Natural killer cell (primary cell): ENCODE measurements around the gene DOCK8. TPM values are rescaled to one million over a fixed set of nuclear protein-coding genes. Genes with fewer than 3 reads are reported as not detected.

ENCODE experiments used
- ATAC-seq, 3 donors: fragments of 150-1000 bp in 2 of 3; fragments of 200-7000 bp in 1 of 3; cut with Tn5 transposase; 1 replicate in 1 of 3; 2 replicates in 2 of 3; pipeline ENCODE4 v1.10.0; 2021; ENCODE audit warnings: mild to moderate bottlenecking in 2 of 3, moderate library complexity in 2 of 3
- DNase-seq, 2 donors: peaks; one replicate each; pipeline versions ENCODE4 v3.0.0 to v3.0.0-alpha.2; 2013 to 2021; ENCODE audit warnings: mixed read lengths in 1 of 2
- H3K27ac ChIP-seq: one replicate; pipeline ENCODE4 v1.5.1; 2013; ENCODE audit warnings: mild to moderate bottlenecking, low read length
- H3K27me3 ChIP-seq: one replicate; pipeline ENCODE4 v1.6.1; 2013; ENCODE audit warnings: low read length; ENCODE audit not compliant: control insufficient read depth, insufficient read depth
- H3K36me3 ChIP-seq: one replicate; pipeline ENCODE4 v1.6.1; 2013; ENCODE audit warnings: low read length; ENCODE audit not compliant: control insufficient read depth, insufficient read depth
- H3K4me1 ChIP-seq: one replicate; pipeline ENCODE4 v1.6.1; 2013; ENCODE audit warnings: low read length; ENCODE audit not compliant: control insufficient read depth, insufficient read depth
- H3K4me3 ChIP-seq: one replicate; pipeline ENCODE4 v1.5.1; 2013; ENCODE audit warnings: low read length
- H3K9me3 ChIP-seq: one replicate; pipeline ENCODE4 v1.6.1; 2013; ENCODE audit warnings: low read length; ENCODE audit not compliant: control insufficient read depth, insufficient read depth
- H3K27ac Mint-ChIP-seq, 2 donors: one replicate each; pipeline ENCODE4 v1.8.0; 2022; ENCODE audit warnings: mild to moderate bottlenecking in 2 of 2, mixed read lengths in 2 of 2, moderate library complexity in 1 of 2
- H3K27me3 Mint-ChIP-seq, 2 donors: one replicate each; pipeline ENCODE4 v1.8.0; 2022; ENCODE audit warnings: low read depth in 2 of 2, mixed read lengths in 2 of 2
- H3K36me3 Mint-ChIP-seq: one replicate; pipeline ENCODE4 v1.8.0; 2022; ENCODE audit warnings: mixed read lengths
- H3K4me1 Mint-ChIP-seq, 2 donors: one replicate each; pipeline ENCODE4 v1.8.0; 2022; ENCODE audit warnings: mixed read lengths in 2 of 2
- H3K4me3 Mint-ChIP-seq: one replicate; pipeline ENCODE4 v1.8.0; 2022; ENCODE audit warnings: mild to moderate bottlenecking, moderate library complexity, mixed read lengths
- H3K9me3 Mint-ChIP-seq, 2 donors: one replicate each; pipeline ENCODE4 v1.8.0; 2022; ENCODE audit warnings: mixed read lengths in 2 of 2
- CTCF ChIP-seq: fragments of 200-600 bp; IDR thresholded peaks from one replicate; pipeline ENCODE4 v1.8.0; 2022; ENCODE audit warnings: antibody characterized with exemption
- WGBS: methylation state at CpG from one replicate; pipeline ENCODE4 v1.1.7; 2013; ENCODE audit warnings: missing lambda C conversion rate; ENCODE audit not compliant: insufficient coverage; 5-methylcytosine and 5-hydroxymethylcytosine counted together
- intact Hi-C: fragments of 100-400 bp; cut with micrococcal nuclease; formaldehyde crosslinking; loops from one replicate; pipeline ENCODE4 v1.14.2; 2022
- total RNA-seq, 4 donors: library from RNA; stranded (reverse); fragments of 120-200 nt in 1 of 4; gene quantifications; one replicate each; pipeline versions ENCODE4 v1.2.3 to v1.2.4, GENCODE V29; 2013 to 2022

Gene DOCK8
- total RNA-seq, 3 donors from 2014 or later (not counting 1 experiment from before 2014, with no cell fraction given), result 156 to 211 (median 207) TPM

GRCh38 chr9:341634-342421 lies 127.2 kb downstream of the DOCK8 start:
- H3K4me3 ChIP-seq, result no peak overlapping the region
- intact Hi-C loops, result no loop called here
- Mint-ChIP-seq H3K9me3 (no peaks in the 10 kb centered on the region), H3K4me3 (no peak overlapping the region), H3K36me3 (peaks cover 28% of the 10 kb centered on the region), H3K27me3 (no peaks in the 10 kb centered on the region), H3K4me1 (no peaks in the 10 kb centered on the region), H3K27ac (peak overlapping the region in 1 of 2 donors; percentile 23)
- no peaks in the 10 kb centered on the region for H3K9me3 ChIP-seq
- H3K36me3 ChIP-seq, result peaks cover 96% of the 10 kb centered on the region
- H3K27me3 ChIP-seq, result no peaks in the 10 kb centered on the region
- ATAC-seq (no peak), DNase-seq (no peak)
- no peak overlapping the region for H3K27ac ChIP-seq
- no peaks in the 10 kb centered on the region for H3K4me1 ChIP-seq
- 96% methylated on average over 5 of the region's 9 CpGs for WGBS
- no peak for TF ChIP-seq CTCF

GRCh38 chr9:343773-344172 lies 129.1 kb downstream of the DOCK8 start:
- peak overlapping the region in 1 of 2 donors; percentile 41 for H3K27ac Mint-ChIP-seq
- Histone ChIP-seq H3K27me3 (no peaks in the 10 kb centered on the region), H3K9me3 (no peaks in the 10 kb centered on the region), H3K4me1 (no peaks in the 10 kb centered on the region), H3K4me3 (no peak overlapping the region), H3K27ac (no peak overlapping the region), H3K36me3 (peaks cover 94% of the 10 kb centered on the region)
- DNase-seq, result no peak
- 97% methylated on average over 4 of the region's 4 CpGs for whole genome bisulfite sequencing
- no peak for ATAC-seq
- H3K9me3 Mint-ChIP-seq, result no peaks in the 10 kb centered on the region
- H3K4me3 Mint-ChIP-seq, result no peak overlapping the region
- no peak for TF ChIP-seq CTCF
- peaks cover 0 to 7% of the 10 kb centered on the region in 2 donors for H3K4me1 Mint-ChIP-seq
- no peaks in the 10 kb centered on the region for H3K27me3 Mint-ChIP-seq
- intact Hi-C loops, result no loop called here
- H3K36me3 Mint-ChIP-seq, result peaks cover 26% of the 10 kb centered on the region

GRCh38 chr9:346111-346571 lies 131.5 kb downstream of the DOCK8 start:
- Mint-ChIP-seq H3K36me3 (peaks cover 22% of the 10 kb centered on the region), H3K27ac (no peak overlapping the region)
- intact Hi-C loops, result no loop called here

More at GRCh38 chr9:346111-346571, 131.5 kb downstream of the DOCK8 start:
- Mint-ChIP-seq H3K4me1 (peaks cover 11 to 23% of the 10 kb centered on the region in 2 donors), H3K9me3 (no peaks in the 10 kb centered on the region), H3K4me3 (no peak overlapping the region), H3K27me3 (no peaks in the 10 kb centered on the region)
- Histone ChIP-seq H3K27me3 (no peaks in the 10 kb centered on the region), H3K4me1 (no peaks in the 10 kb centered on the region), H3K4me3 (no peak overlapping the region), H3K36me3 (peaks cover 89% of the 10 kb centered on the region), H3K9me3 (no peaks in the 10 kb centered on the region), H3K27ac (no peak overlapping the region)
- 88% methylated on average over 8 of the region's 8 CpGs for WGBS
- no peak for DNase-seq
- no peak for ATAC-seq
- no peak for TF ChIP-seq CTCF
